Measurements from ENCODE around the gene SOX6. TPM values are rescaled to one million over a fixed set of nuclear protein-coding genes. Genes with fewer than 3 reads are reported as not detected.

SOX6 gene
- total RNA-seq, 2 experiments from 2014 or later, result 0.13 TPM; not detected in 1

DNA sequence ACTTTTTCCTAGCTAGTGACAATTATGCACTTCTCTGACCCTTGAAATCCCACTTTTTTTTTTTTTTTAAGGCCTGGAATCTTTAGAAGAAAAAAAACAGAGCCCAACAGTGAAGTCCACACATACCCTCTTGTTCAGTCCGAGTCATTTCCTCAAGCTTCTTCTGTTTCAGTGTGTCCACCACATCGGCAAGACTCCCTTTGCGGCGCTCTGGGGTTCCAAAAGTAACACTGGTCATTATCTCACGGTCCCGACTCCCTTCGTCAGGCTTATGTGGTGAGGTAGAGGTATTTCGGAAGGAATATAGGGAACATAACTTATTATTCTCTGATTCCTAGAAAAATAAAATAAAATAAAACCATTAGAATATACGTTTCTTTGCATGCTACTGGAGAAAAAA is 38.0 kb downstream of the SOX6 start:
- no TSS peak for BruUV-seq (replicated peaks)
- Histone ChIP-seq H3K79me2 (ENCODE audit: insufficient read depth, low read depth, low read length) (no peaks in the 10 kb centered on the region), H3K4me1 (ENCODE audit: insufficient read depth, low read length, poor library complexity, severe bottlenecking) (no peaks in the 10 kb centered on the region), H3K4me2 (ENCODE audit: low read length) (no peak overlapping the region), H3K36me3 (ENCODE audit: insufficient read depth, low read length) (no peaks in the 10 kb centered on the region), H3K9me3 (ENCODE audit: low read length) (no peaks in the 10 kb centered on the region), H3K4me3 (ENCODE audit: low read depth, low read length, poor library complexity, severe bottlenecking) (no peak overlapping the region), H3K27ac (ENCODE audit: low read depth, low read length, poor library complexity, severe bottlenecking) (no peak overlapping the region), H4K20me1 (ENCODE audit: insufficient read depth, low read length) (no peaks in the 10 kb centered on the region), H2AFZ (ENCODE audit: low read length) (no peak overlapping the region), H3K9me2 (ENCODE audit: insufficient read depth, low read length) (no peaks in the 10 kb centered on the region)
- TF ChIP-seq, protein P1, sequence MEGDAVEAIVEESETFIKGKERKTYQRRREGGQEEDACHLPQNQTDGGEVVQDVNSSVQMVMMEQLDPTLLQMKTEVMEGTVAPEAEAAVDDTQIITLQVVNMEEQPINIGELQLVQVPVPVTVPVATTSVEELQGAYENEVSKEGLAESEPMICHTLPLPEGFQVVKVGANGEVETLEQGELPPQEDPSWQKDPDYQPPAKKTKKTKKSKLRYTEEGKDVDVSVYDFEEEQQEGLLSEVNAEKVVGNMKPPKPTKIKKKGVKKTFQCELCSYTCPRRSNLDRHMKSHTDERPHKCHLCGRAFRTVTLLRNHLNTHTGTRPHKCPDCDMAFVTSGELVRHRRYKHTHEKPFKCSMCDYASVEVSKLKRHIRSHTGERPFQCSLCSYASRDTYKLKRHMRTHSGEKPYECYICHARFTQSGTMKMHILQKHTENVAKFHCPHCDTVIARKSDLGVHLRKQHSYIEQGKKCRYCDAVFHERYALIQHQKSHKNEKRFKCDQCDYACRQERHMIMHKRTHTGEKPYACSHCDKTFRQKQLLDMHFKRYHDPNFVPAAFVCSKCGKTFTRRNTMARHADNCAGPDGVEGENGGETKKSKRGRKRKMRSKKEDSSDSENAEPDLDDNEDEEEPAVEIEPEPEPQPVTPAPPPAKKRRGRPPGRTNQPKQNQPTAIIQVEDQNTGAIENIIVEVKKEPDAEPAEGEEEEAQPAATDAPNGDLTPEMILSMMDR (conservative IDR thresholded peaks at IDR 0.05; ENCODE audit: low read length), result no peak
- TF ChIP-seq EZH2phosphoT487 (IDR thresholded peaks at IDR 0.05; ENCODE audit: borderline replicate concordance, low read depth, low read length), result no peak
- POLR2A ChIA-PET, result no interaction called here
- no peak for DNase-seq (ENCODE audit: low spot score)
- CTCF ChIA-PET (ENCODE audit: unreplicated experiment), result no interaction called here
- intact Hi-C loops (cut with micrococcal nuclease; ENCODE audit: unreplicated experiment), result no loop called here

DNA sequence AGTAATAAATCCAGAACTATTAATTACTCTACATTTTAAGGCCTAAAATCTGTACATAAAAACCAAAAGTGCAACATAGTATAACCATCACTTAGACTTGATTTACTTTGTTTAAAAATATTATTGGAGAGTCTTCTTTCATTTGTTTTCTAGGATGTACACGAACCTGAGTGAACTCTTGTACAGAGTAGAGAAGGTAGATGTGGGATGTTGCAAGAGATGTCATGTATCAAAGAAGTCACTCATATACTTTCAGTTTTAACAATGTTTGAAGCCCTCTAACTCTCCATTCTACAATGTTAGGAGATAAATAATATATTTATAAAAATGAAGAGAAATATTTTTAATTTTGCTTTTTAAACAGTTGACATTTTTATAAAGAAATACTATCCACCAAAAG is 38.6 kb downstream of the SOX6 start:
- intact Hi-C loops (cut with micrococcal nuclease; ENCODE audit: unreplicated experiment), result no loop called here
- no peaks in the 10 kb centered on the region for H3K9me3 ChIP-seq (ENCODE audit: low read length)
- no peak overlapping the region for H3K4me2 ChIP-seq (ENCODE audit: low read length)
- no peaks in the 10 kb centered on the region for H4K20me1 ChIP-seq (ENCODE audit: insufficient read depth, low read length)
- TF ChIP-seq, protein P1 (conservative IDR thresholded peaks at IDR 0.05; ENCODE audit: low read length), result no peak
- no peak for TF ChIP-seq EZH2phosphoT487 (IDR thresholded peaks at IDR 0.05; ENCODE audit: borderline replicate concordance, low read depth, low read length)
- POLR2A ChIA-PET, result no interaction called here
- H3K79me2 ChIP-seq (ENCODE audit: insufficient read depth, low read depth, low read length), result no peaks in the 10 kb centered on the region
- no peaks in the 10 kb centered on the region for H3K4me1 ChIP-seq (ENCODE audit: insufficient read depth, low read length, poor library complexity, severe bottlenecking)
- H3K9me2 ChIP-seq (ENCODE audit: insufficient read depth, low read length), result no peaks in the 10 kb centered on the region
- H3K36me3 ChIP-seq (ENCODE audit: insufficient read depth, low read length), result no peaks in the 10 kb centered on the region
- no peak overlapping the region for H2AFZ ChIP-seq (ENCODE audit: low read length)
- CTCF ChIA-PET (ENCODE audit: unreplicated experiment), result no interaction called here
- no TSS peak for BruUV-seq (replicated peaks)
- no peak overlapping the region for H3K4me3 ChIP-seq (ENCODE audit: low read depth, low read length, poor library complexity, severe bottlenecking)
- DNase-seq (ENCODE audit: low spot score), result no peak
- no peak overlapping the region for H3K27ac ChIP-seq (ENCODE audit: low read depth, low read length, poor library complexity, severe bottlenecking)

DNA sequence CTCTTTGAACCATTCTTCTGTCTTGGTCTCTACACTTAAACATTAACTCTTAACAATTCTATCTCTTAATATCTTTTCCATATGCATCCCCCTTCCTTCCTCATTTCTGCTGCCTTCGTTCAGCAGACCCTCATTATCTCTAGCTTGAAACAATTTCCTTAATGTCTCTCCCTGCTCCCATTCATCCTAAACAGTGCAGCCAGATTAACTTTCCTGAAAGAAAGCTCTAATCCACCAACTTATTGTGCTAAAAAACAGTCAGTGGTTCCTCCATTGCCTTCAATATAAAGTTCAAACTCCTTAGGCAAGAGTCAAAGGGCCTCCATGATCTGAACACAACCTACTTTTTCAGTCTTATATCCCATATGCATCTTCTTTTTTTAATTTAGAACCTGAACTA is 42.5 kb downstream of the SOX6 start:
- H3K9me3 ChIP-seq (ENCODE audit: low read length), result no peaks in the 10 kb centered on the region
- no peaks in the 10 kb centered on the region for H4K20me1 ChIP-seq (ENCODE audit: insufficient read depth, low read length)
- no peak overlapping the region for H3K4me2 ChIP-seq (ENCODE audit: low read length)
- H3K9me2 ChIP-seq (ENCODE audit: insufficient read depth, low read length), result no peaks in the 10 kb centered on the region
- H3K4me1 ChIP-seq (ENCODE audit: insufficient read depth, low read length, poor library complexity, severe bottlenecking), result no peaks in the 10 kb centered on the region
- no peak overlapping the region for H3K27ac ChIP-seq (ENCODE audit: low read depth, low read length, poor library complexity, severe bottlenecking)
- BruUV-seq (replicated peaks), result no TSS peak
- TF ChIP-seq EZH2phosphoT487 (IDR thresholded peaks at IDR 0.05; ENCODE audit: borderline replicate concordance, low read depth, low read length), result no peak
- TF ChIP-seq, protein P1 (conservative IDR thresholded peaks at IDR 0.05; ENCODE audit: low read length), result no peak
- H2AFZ ChIP-seq (ENCODE audit: low read length), result no peak overlapping the region
- H3K79me2 ChIP-seq (ENCODE audit: insufficient read depth, low read depth, low read length), result no peaks in the 10 kb centered on the region
- no peak overlapping the region for H3K4me3 ChIP-seq (ENCODE audit: low read depth, low read length, poor library complexity, severe bottlenecking)
- no peaks in the 10 kb centered on the region for H3K36me3 ChIP-seq (ENCODE audit: insufficient read depth, low read length)
- ChIA-PET CTCF (ENCODE audit: unreplicated experiment) (no interaction called here), POLR2A (interaction anchor here (0.6 kb wide), 1 partner anchor 38 kb away, joined by 3 read pairs; no protein-coding TSS in a partner anchor)
- intact Hi-C loops (cut with micrococcal nuclease; ENCODE audit: unreplicated experiment), result no loop called here
- no peak for DNase-seq (ENCODE audit: low spot score)

All from OCI-LY7 (cell line).